ENCODE data around the gene FAM170B. TPM values are rescaled to one million over a fixed set of nuclear protein-coding genes. Genes with fewer than 3 reads are reported as not detected.

The FAM170B gene
- total and polyA plus RNA-seq, 7 donors, result 0.01 TPM; not detected in 6

GRCh38 chr10:49113741-49114141, 20.1 kb downstream of the FAM170B start:
- DNase-seq (no peak), ATAC-seq (no peak)
- intact Hi-C loops (cut with DNase I), result loop anchor here in 1 of 2 donors (10.0 kb wide), 1 partner anchor 109 kb away; no protein-coding TSS in a partner anchor
- H3K4me3 ChIP-seq, result peak overlapping the region; percentile 69
- TF ChIP-seq CTCF (IDR thresholded peaks at IDR 0.05), result no peak
- peaks cover 9% of the 10 kb centered on the region for H3K4me1 ChIP-seq
- no peaks in the 10 kb centered on the region for H3K9me3 ChIP-seq
- no peak overlapping the region for H3K27ac ChIP-seq
- no peaks in the 10 kb centered on the region for H3K36me3 ChIP-seq (ENCODE audit: insufficient read depth in 1 of 2, low read depth in 1 of 2)
- 41 to 65% (median 44%) methylated on average over 3 of the region's 3 CpGs for WGBS, 3 donors
- H3K27me3 ChIP-seq (ENCODE audit: insufficient read depth in 3 of 3, low read length in 2 of 3), result peaks cover 0 to 6% (median 0%) of the 10 kb centered on the region in 3 donors

GRCh38 chr10:49112851-49113250, 21.0 kb downstream of the FAM170B start:
- WGBS, 3 donors, result 45 to 65% (median 45%) methylated on average over 3 of the region's 3 CpGs
- peaks cover 0 to 6% (median 0%) of the 10 kb centered on the region in 3 donors for H3K27me3 ChIP-seq (ENCODE audit: insufficient read depth in 3 of 3, low read length in 2 of 3)
- intact Hi-C loops (cut with DNase I), result loop anchor here in 1 of 2 donors (10.0 kb wide), 1 partner anchor 108 kb away; no protein-coding TSS in a partner anchor
- DNase-seq, result no peak
- no peak overlapping the region for H3K27ac ChIP-seq
- no peaks in the 10 kb centered on the region for H3K36me3 ChIP-seq (ENCODE audit: insufficient read depth in 1 of 2, low read depth in 1 of 2)
- no peaks in the 10 kb centered on the region for H3K9me3 ChIP-seq
- no peak for TF ChIP-seq CTCF (IDR thresholded peaks at IDR 0.05)
- ATAC-seq, result no peak
- peaks cover 9% of the 10 kb centered on the region for H3K4me1 ChIP-seq
- H3K4me3 ChIP-seq, result no peak overlapping the region

- H3K36me3 ChIP-seq (ENCODE audit: insufficient read depth in 1 of 2, low read depth in 1 of 2), result no peaks in the 10 kb centered on the region
- intact Hi-C loops (cut with DNase I), result loop anchor here in 1 of 2 donors (10.0 kb wide), 1 partner anchor 107 kb away; no protein-coding TSS in a partner anchor
- H3K9me3 ChIP-seq, result no peaks in the 10 kb centered on the region
- peaks cover 12% of the 10 kb centered on the region for H3K4me1 ChIP-seq
- no peak overlapping the region for H3K27ac ChIP-seq
- DNase-seq, result no peak
- H3K27me3 ChIP-seq (ENCODE audit: insufficient read depth in 3 of 3, low read length in 2 of 3), result peaks cover 0 to 6% (median 0%) of the 10 kb centered on the region in 3 donors
- no peak for TF ChIP-seq CTCF (IDR thresholded peaks at IDR 0.05)
- H3K4me3 ChIP-seq, result no peak overlapping the region
- 63 to 67% (median 63%) methylated on average over 3 of the region's 3 CpGs for WGBS, 3 donors
- ATAC-seq, result no peak
These were observed 21.7 kb downstream of the FAM170B start for GRCh38 chr10:49112098-49112497.

GRCh38 chr10:49111320-49111698, 22.5 kb downstream of the FAM170B start:
- intact Hi-C loops (cut with DNase I), result loop anchor here in 1 of 2 donors (10.0 kb wide), 1 partner anchor 107 kb away; no protein-coding TSS in a partner anchor
- H3K27me3 ChIP-seq (ENCODE audit: insufficient read depth in 3 of 3, low read length in 2 of 3), result peaks cover 0 to 6% (median 0%) of the 10 kb centered on the region in 3 donors
- ATAC-seq (no peak), DNase-seq (no peak)
- H3K36me3 ChIP-seq (ENCODE audit: insufficient read depth in 1 of 2, low read depth in 1 of 2), result no peaks in the 10 kb centered on the region
- no peaks in the 10 kb centered on the region for H3K9me3 ChIP-seq
- H3K4me1 ChIP-seq, result peaks cover 18% of the 10 kb centered on the region
- no peak overlapping the region for H3K27ac ChIP-seq
- no peak overlapping the region for H3K4me3 ChIP-seq
- 62 to 68% (median 63%) methylated on average over 8 of the region's 8 CpGs for WGBS, 3 donors
- no peak for TF ChIP-seq CTCF (IDR thresholded peaks at IDR 0.05)
